HG02642 (cell line): Measurements from ENCODE around the gene GARS1.

Experiments
- ATAC-seq: cut with Tn5 transposase; IDR thresholded peaks from one replicate; pipeline ENCODE4 v1.9.1; 2021; ENCODE audit warnings: mild to moderate bottlenecking; ENCODE audit not compliant: unreplicated experiment, poor library complexity

GARS1 gene

GRCh38 chr7:30652698-30653641 lies 58.3 kb downstream of the GARS1 start:
- no peak for ATAC-seq

DNA sequence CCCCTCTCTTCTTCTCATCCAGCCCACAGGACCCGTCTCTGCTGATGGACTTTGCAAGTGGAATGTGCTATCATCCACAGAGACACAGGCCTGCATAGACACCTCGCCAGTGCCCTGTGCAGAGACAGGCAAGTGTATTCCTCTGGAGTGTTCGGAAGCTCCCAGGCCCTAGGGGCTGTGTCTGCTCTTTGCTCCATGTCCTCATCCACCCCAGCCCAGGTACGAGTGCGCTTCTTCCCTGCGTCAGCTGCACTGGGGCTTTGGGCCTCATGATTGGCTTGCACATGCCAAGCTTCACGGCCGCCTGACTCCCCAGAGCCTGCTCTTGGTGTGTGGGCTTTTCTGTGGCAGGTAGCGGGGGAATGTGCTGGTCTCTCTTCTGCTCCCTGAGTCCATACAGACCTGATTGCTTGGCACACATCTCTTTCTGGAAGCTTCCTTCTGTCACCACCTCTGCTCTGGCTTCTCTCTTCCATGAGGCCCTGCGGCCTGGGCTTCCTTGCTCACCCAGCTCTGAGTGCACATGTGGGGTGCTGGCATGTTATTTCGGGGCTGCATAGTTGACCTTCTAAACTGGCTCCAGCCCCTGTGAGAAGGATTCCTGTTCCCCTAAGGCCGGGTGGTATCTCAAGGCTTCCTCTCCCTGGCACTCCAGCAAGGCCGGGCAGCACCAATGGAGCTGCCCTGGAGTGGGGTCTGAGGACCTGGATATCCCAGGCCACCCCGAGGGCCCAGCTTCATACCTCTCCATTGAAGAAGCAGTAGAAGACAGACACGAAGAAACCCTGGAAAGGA lies 59.8 kb downstream of the GARS1 start:
- no peak for ATAC-seq

GRCh38 chr7:30655096-30655970 lies 60.7 kb downstream of the GARS1 start:
- ATAC-seq: no peak

GRCh38 chr7:30656006-30656957 lies 61.6 kb downstream of the GARS1 start:
- ATAC-seq: no peak

GRCh38 chr7:30657131-30657530 lies 62.5 kb downstream of the GARS1 start:
- ATAC-seq: no peak

- no peak for ATAC-seq
Measured at GRCh38 chr7:30658479-30659074, 63.9 kb downstream of the GARS1 start.

GRCh38 chr7:30659312-30659711 lies 64.6 kb downstream of the GARS1 start:
- no peak for ATAC-seq

DNA sequence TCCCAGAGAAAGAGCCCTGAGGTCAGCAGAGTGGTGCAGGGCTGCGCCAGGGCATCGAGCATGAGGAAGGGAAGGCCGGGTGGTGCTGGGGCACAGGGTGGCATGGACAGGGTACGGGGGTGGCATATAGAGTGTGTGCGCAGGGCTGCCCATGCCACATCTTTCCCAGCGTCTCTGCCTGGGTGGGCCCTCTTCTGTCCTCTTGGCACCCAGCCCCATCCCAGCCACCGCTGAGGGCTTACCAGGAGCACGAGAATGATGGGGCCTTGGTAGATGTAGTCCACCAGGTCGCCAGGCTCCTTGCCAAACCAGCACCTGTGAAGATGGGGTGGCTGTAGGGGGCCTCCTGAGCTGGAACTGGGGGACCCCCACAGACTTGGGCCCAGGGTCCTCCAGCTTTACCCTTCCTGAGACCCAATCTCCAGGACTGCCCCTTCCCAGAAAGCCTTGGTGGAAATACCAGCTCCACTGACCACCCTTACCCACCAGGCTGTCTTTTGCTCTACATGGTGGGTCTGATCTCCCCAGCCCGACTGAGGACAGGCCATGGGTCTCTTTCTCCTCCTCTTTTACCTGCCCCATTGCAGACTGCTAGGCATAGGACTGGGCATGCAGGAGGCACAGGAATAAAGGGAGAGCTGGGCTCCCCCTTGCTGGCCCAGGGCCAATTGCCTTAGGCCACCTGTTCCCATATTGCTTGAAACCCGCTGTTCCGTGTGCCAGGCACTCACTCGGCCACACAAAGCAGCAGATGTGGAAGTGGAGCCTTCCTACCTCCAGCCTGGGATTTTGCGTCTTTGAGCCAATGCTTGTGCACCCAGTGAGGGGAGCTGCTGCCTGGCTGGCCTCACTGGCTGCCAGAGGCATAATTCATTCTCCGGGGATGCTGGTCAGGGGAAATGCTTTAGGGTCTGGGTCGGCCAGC lies 65.9 kb downstream of the GARS1 start:
- no peak for ATAC-seq

GRCh38 chr7:30661926-30662325 lies 67.2 kb downstream of the GARS1 start:
- ATAC-seq: no peak

GRCh38 chr7:30662431-30662939 lies 67.8 kb downstream of the GARS1 start:
- no peak for ATAC-seq

- no peak for ATAC-seq
Measured at GRCh38 chr7:30663414-30663813, 68.7 kb downstream of the GARS1 start.

- no peak for ATAC-seq
Measured at GRCh38 chr7:30664184-30664885, 69.7 kb downstream of the GARS1 start.

GRCh38 chr7:30665043-30665442 lies 70.4 kb downstream of the GARS1 start:
- ATAC-seq: no peak

DNA sequence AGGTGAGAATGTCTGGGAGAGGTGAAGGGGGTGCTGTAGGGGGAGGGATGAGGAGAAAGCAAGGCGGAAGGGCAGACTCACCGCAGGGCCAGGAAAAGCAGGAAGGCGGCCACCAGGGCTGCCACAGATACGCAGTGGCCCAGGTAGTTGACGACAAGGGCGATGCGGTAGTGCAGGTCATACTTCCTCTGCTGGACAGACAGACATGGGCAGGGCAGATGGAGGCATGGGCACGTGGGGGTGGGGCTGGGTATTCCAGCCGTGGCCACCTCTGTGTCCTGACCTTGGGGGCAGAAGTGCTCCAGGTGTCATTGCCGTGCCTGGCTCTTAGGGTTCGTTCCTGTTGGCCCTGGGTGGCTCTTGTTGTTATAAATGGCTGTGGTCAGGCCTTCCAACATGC lies 70.8 kb downstream of the GARS1 start:
- ATAC-seq: no peak

DNA sequence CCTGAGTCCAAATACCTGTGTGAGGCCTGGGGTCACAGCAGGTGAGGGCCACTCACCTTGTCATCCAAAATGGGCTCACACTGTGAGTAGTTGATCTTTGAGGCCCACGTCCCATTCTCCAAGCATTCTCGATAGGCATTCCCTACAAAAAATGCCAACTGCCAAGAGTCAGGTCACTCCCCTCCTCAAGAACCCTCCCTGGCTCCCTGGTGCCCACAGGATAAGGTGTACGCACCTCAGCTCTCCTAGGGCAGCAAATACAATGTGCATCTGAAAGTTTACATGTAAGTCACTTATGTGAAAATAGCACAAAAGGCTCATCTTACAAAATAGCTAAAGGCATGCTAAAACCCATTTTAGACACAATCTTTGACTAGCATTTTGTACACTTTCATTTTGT lies 72.5 kb downstream of the GARS1 start:
- ATAC-seq: no peak

- no peak for ATAC-seq
Measured at GRCh38 chr7:30668102-30668501, 73.4 kb downstream of the GARS1 start.
